ENCODE measurements around the gene PRKG1.
A peak's percentile ranks its signal among the peaks of the same experiment; 100 is the strongest.

GRCh38 chr10:51422311-51423120, 348.2 kb downstream of the PRKG1 start:
- TF ChIP-seq, protein P1, sequence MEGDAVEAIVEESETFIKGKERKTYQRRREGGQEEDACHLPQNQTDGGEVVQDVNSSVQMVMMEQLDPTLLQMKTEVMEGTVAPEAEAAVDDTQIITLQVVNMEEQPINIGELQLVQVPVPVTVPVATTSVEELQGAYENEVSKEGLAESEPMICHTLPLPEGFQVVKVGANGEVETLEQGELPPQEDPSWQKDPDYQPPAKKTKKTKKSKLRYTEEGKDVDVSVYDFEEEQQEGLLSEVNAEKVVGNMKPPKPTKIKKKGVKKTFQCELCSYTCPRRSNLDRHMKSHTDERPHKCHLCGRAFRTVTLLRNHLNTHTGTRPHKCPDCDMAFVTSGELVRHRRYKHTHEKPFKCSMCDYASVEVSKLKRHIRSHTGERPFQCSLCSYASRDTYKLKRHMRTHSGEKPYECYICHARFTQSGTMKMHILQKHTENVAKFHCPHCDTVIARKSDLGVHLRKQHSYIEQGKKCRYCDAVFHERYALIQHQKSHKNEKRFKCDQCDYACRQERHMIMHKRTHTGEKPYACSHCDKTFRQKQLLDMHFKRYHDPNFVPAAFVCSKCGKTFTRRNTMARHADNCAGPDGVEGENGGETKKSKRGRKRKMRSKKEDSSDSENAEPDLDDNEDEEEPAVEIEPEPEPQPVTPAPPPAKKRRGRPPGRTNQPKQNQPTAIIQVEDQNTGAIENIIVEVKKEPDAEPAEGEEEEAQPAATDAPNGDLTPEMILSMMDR (IDR thresholded peaks at IDR 0.05; ENCODE audit: insufficient read depth, low read length, poor library complexity, severe bottlenecking): peak; percentile 59
- no peak for TF ChIP-seq EZH2phosphoT487 (conservative IDR thresholded peaks at IDR 0.05; ENCODE audit: low read length)
